HG03135 (cell line): ENCODE measurements around the gene FXR2.
"Not testable (repeated sequence)": the region's sequence is repeated elsewhere in the genome, so short reads cannot be mapped to it uniquely, and the experiment has no call there.

ENCODE experiments used
- ATAC-seq: cut with Tn5 transposase; IDR thresholded peaks from one replicate; pipeline ENCODE4 v1.9.1; 2021; ENCODE audit warnings: mild to moderate bottlenecking, moderate library complexity; ENCODE audit not compliant: unreplicated experiment

The FXR2 gene

GRCh38 chr17:7629939-7630571, 15.4 kb upstream of the FXR2 start, which contains the start of gene SHBG:
SHBG (plus strand) TSS chr17:7630135; CDS start chr17:7630173, 38 bp downstream.
- no peak for ATAC-seq

- peak; percentile 63 for ATAC-seq
These were observed 12.8 kb upstream of the FXR2 start, which contains the start of gene SAT2 for GRCh38 chr17:7627250-7628121. SAT2 (minus strand) TSS chr17:7627821; CDS start chr17:7627635, 186 bp downstream.

- ATAC-seq: no peak
These were observed 12.2 kb upstream of the FXR2 start for GRCh38 chr17:7626956-7627249.

GRCh38 chr17:7626307-7626706, 11.6 kb upstream of the FXR2 start:
- ATAC-seq: no peak

GRCh38 chr17:7625749-7626148, 11.1 kb upstream of the FXR2 start:
- ATAC-seq: not testable (repeated sequence)

- ATAC-seq: no peak
These were observed 9.0 kb upstream of the FXR2 start for GRCh38 chr17:7623661-7624060.

GRCh38 chr17:7620835-7621234, 6.1 kb upstream of the FXR2 start:
- no peak for ATAC-seq

- no peak for ATAC-seq
These were observed 3.9 kb upstream of the FXR2 start for GRCh38 chr17:7618608-7619007.

- ATAC-seq: no peak
These were observed 609 bp upstream of the FXR2 start for GRCh38 chr17:7615265-7615747.

GRCh38 chr17:7613769-7614424, 800 bp downstream of the FXR2 start:
- no peak for ATAC-seq

- no peak for ATAC-seq
These were observed 2.4 kb downstream of the FXR2 start for GRCh38 chr17:7612294-7612640.

GRCh38 chr17:7611635-7612293, 2.9 kb downstream of the FXR2 start:
- ATAC-seq: no peak

GRCh38 chr17:7610641-7611040, 4.1 kb downstream of the FXR2 start:
- no peak for ATAC-seq

GRCh38 chr17:7606280-7606679, 8.4 kb downstream of the FXR2 start:
- ATAC-seq: no peak

GRCh38 chr17:7597561-7597960, 17.1 kb downstream of the FXR2 start:
- not testable (repeated sequence) for ATAC-seq

GRCh38 chr17:7593296-7593695, 21.4 kb downstream of the FXR2 start:
- no peak for ATAC-seq

GRCh38 chr17:7592422-7593021, 22.2 kb downstream of the FXR2 start:
- ATAC-seq: no peak

GRCh38 chr17:7591596-7591995, 23.1 kb downstream of the FXR2 start:
- no peak for ATAC-seq

- ATAC-seq: no peak
These were observed 24.0 kb downstream of the FXR2 start for GRCh38 chr17:7590743-7591142.

GRCh38 chr17:7589891-7590691, 24.6 kb downstream of the FXR2 start, which contains the start of gene SOX15:
SOX15 (minus strand) TSS chr17:7590094; CDS start chr17:7589676, 418 bp downstream.
- no peak for ATAC-seq
